Testis (tissue), 3 donors: ENCODE data around the gene ANXA6. TPM values are rescaled to one million over a fixed set of nuclear protein-coding genes. Genes with fewer than 3 reads are reported as not detected.

Experiments used
- DNase-seq: peaks from one replicate; pipeline ENCODE4 v3.0.0-alpha.2; 2019
- H3K27ac ChIP-seq, 2 donors: fragments of 200-600 bp; sonication (generic); one replicate each; pipeline ENCODE4 v1.5.1; 2019
- H3K27me3 ChIP-seq: fragments of 200-600 bp; sonication (generic); one replicate; pipeline ENCODE4 v1.5.1; 2019
- H3K36me3 ChIP-seq: fragments of 200-600 bp; sonication (generic); one replicate; pipeline ENCODE4 v1.5.1; 2017; ENCODE audit warnings: low read depth; ENCODE audit errors: missing control alignments
- H3K4me1 ChIP-seq: fragments of 200-600 bp; sonication (generic); one replicate; pipeline ENCODE4 v1.5.1; 2019
- H3K4me3 ChIP-seq, 2 donors: fragments of 200-600 bp; sonication (generic); one replicate each; pipeline ENCODE4 v1.5.1; 2017 to 2019
- H3K9me3 ChIP-seq: fragments of 200-600 bp; sonication (generic); one replicate; pipeline ENCODE4 v1.5.1; 2017
- CTCF ChIP-seq, 3 experiments: fragments of 450-650 bp in 2 of 3; fragments of 200-600 bp in 1 of 3; sonication (generic) in 1 of 3; IDR thresholded peaks; one replicate each; pipeline ENCODE4 v1.5.1; 2016 to 2019; ENCODE audit warnings: antibody characterized with exemption in 3 of 3, mild to moderate bottlenecking in 2 of 3, moderate library complexity in 1 of 3
- POLR2A ChIP-seq: fragments of 450-650 bp; IDR thresholded peaks from one replicate; pipeline ENCODE4 v1.6.1; 2017; ENCODE audit warnings: antibody characterized with exemption, mild to moderate bottlenecking, moderate library complexity
- WGBS, 2 donors: methylation state at CpG; one replicate each; pipeline ENCODE4 v1.1.5; 2018; 5-methylcytosine and 5-hydroxymethylcytosine counted together
- intact Hi-C: fragments of 100-400 bp; cut with DNase I; formaldehyde crosslinking; loops from one replicate; pipeline ENCODE4 v1.15.1; 2023; ENCODE audit warnings: low total_unique reads
- polyA plus RNA-seq: library from polyadenylated mRNA; stranded (reverse); fragments of 350-450 nt; fragmentation: Illumina TruSeq; extraction: RNeasy Lipid Tissue Mini Kit (QIAGEN cat#74804); gene quantifications from one replicate; pipeline ENCODE4 v1.2.3, GENCODE V29; 2014; ENCODE audit warnings: low read depth, low replicate concordance; ENCODE audit not compliant: insufficient read depth
- total RNA-seq, 2 donors: library from RNA; depleted of rRNA; stranded (reverse); fragments of >200 nt; gene quantifications; one replicate each; pipeline ENCODE4 v1.2.3, GENCODE V29; 2016

ANXA6 gene
- total and polyA plus RNA-seq, 3 donors from 2014 or later, result 116 to 180 (median 152) TPM

- H3K9me3 ChIP-seq, result no peaks in the 10 kb centered on the region
- TF ChIP-seq POLR2A (no peak), CTCF (IDR thresholded peaks at IDR 0.05) (peak; percentile 79 to 91 (median 85))
- no peaks in the 10 kb centered on the region for H3K4me1 ChIP-seq
- H3K27me3 ChIP-seq, result no peaks in the 10 kb centered on the region
- no peak overlapping the region for H3K27ac ChIP-seq
- intact Hi-C loops, result no loop called here
- 9 to 15% methylated on average over 7 of the region's 7 CpGs for WGBS, 2 donors
- no peaks in the 10 kb centered on the region for H3K36me3 ChIP-seq
- H3K4me3 ChIP-seq, result no peak overlapping the region
- peak; percentile 85 for DNase-seq
Measured at GRCh38 chr5:151115272-151115905, 42.2 kb downstream of the ANXA6 start.

GRCh38 chr5:151113651-151114050 is 43.9 kb downstream of the ANXA6 start:
- intact Hi-C loops, result no loop called here
- Histone ChIP-seq H3K27me3 (no peaks in the 10 kb centered on the region), H3K4me3 (no peak overlapping the region), H3K36me3 (no peaks in the 10 kb centered on the region), H3K4me1 (peaks cover under 1% of the 10 kb centered on the region), H3K9me3 (no peaks in the 10 kb centered on the region), H3K27ac (no peak overlapping the region)
- no peak for TF ChIP-seq POLR2A
- no peak for TF ChIP-seq CTCF (IDR thresholded peaks at IDR 0.05)
- WGBS, 2 donors, result 69 to 81% methylated on average over 3 of the region's 3 CpGs
- no peak for DNase-seq

- no peaks in the 10 kb centered on the region for H3K27me3 ChIP-seq
- no peaks in the 10 kb centered on the region for H3K9me3 ChIP-seq
- H3K4me1 ChIP-seq, result peaks cover 7% of the 10 kb centered on the region
- WGBS, 2 donors, result 97 to 98% methylated on average over 3 of the region's 3 CpGs
- DNase-seq, result no peak
- H3K4me3 ChIP-seq, result no peak overlapping the region
- H3K36me3 ChIP-seq, result no peaks in the 10 kb centered on the region
- intact Hi-C loops, result no loop called here
- no peak overlapping the region for H3K27ac ChIP-seq
- TF ChIP-seq POLR2A, result no peak
- TF ChIP-seq CTCF (IDR thresholded peaks at IDR 0.05), result no peak
Measured at GRCh38 chr5:151110992-151111391, 46.6 kb downstream of the ANXA6 start.

GRCh38 chr5:151110122-151110681 is 47.4 kb downstream of the ANXA6 start:
- Histone ChIP-seq H3K9me3 (no peaks in the 10 kb centered on the region), H3K4me3 (no peak overlapping the region), H3K4me1 (peaks cover 7% of the 10 kb centered on the region), H3K27ac (no peak overlapping the region), H3K36me3 (no peaks in the 10 kb centered on the region), H3K27me3 (no peaks in the 10 kb centered on the region)
- WGBS, 2 donors, result 79 to 85% methylated on average over 11 of the region's 11 CpGs
- intact Hi-C loops, result no loop called here
- no peak for DNase-seq
- TF ChIP-seq POLR2A (no peak), CTCF (IDR thresholded peaks at IDR 0.05) (no peak)

- DNase-seq, result no peak
- Histone ChIP-seq H3K27ac (no peak overlapping the region), H3K27me3 (no peaks in the 10 kb centered on the region), H3K9me3 (no peaks in the 10 kb centered on the region), H3K4me3 (no peak overlapping the region), H3K4me1 (peaks cover 7% of the 10 kb centered on the region), H3K36me3 (no peaks in the 10 kb centered on the region)
- intact Hi-C loops, result no loop called here
- 74 to 75% methylated on average over 8 of the region's 8 CpGs for WGBS, 2 donors
- TF ChIP-seq POLR2A, result no peak
- TF ChIP-seq CTCF (IDR thresholded peaks at IDR 0.05), result no peak
Measured at GRCh38 chr5:151108566-151108965, 49.0 kb downstream of the ANXA6 start.
